Colonic mucosa (tissue), 4 donors: Measurements from ENCODE around the gene MUSTN1. TPM values are rescaled to one million over a fixed set of nuclear protein-coding genes. Genes with fewer than 3 reads are reported as not detected.

Experiments
- DNase-seq: peaks from one replicate; pipeline ENCODE4 v3.0.0-alpha.2; 2020
- H3K27ac ChIP-seq: fragments of 200-600 bp; one replicate; pipeline ENCODE4 v1.8.0; 2021
- H3K27me3 ChIP-seq: fragments of 200-600 bp; one replicate; pipeline ENCODE4 v1.8.0; 2021
- H3K36me3 ChIP-seq: fragments of 200-600 bp; one replicate; pipeline ENCODE4 v1.8.0; 2021
- H3K4me1 ChIP-seq: fragments of 200-600 bp; one replicate; pipeline ENCODE4 v1.8.0; 2021; ENCODE audit warnings: mild to moderate bottlenecking
- H3K4me3 ChIP-seq: fragments of 200-600 bp; one replicate; pipeline ENCODE4 v1.8.0; 2021
- H3K9ac ChIP-seq, 2 donors: one replicate each; pipeline ENCODE4 v1.7.0; 2013; ENCODE audit warnings: control low read depth in 2 of 2, low read depth in 2 of 2, low read length in 2 of 2
- H3K9me3 ChIP-seq: fragments of 200-600 bp; one replicate; pipeline ENCODE4 v1.8.0; 2021
- CTCF ChIP-seq: fragments of 200-600 bp; IDR thresholded peaks from one replicate; pipeline ENCODE4 v1.8.0; 2022; ENCODE audit warnings: antibody characterized with exemption, mild to moderate bottlenecking
- intact Hi-C: fragments of 100-400 bp; cut with DNase I; formaldehyde crosslinking; loops from one replicate; pipeline ENCODE4 v1.14.1; 2022
- total RNA-seq, 2 donors: library from RNA; stranded (reverse); fragmentation: NEBNext Ultra II Directional in 1 of 2; extraction: Animal tissue kit (Norgen Biotek cat#: 25700) in 1 of 2; gene quantifications; one replicate each; pipeline ENCODE4 v1.2.1, GENCODE V29; 2021
- donor health status: healthy.
- donor health status: DM: no; HTN: no; CAD: no.
- donor health status: DM: no; HTN: no; CAD: no.

MUSTN1 gene
- total RNA-seq, 2 donors from 2014 or later = 1.5 to 3.2 TPM

- no peaks in the 10 kb centered on the region for H3K9me3 ChIP-seq
- no peak for TF ChIP-seq CTCF
- H3K36me3 ChIP-seq = no peaks in the 10 kb centered on the region
- intact Hi-C loops = no loop called here
- no peak overlapping the region for H3K9ac ChIP-seq
- H3K4me3 ChIP-seq = no peak overlapping the region
- no peak overlapping the region for H3K27ac ChIP-seq
- H3K4me1 ChIP-seq = no peaks in the 10 kb centered on the region
- no peak for DNase-seq
- H3K27me3 ChIP-seq = no peaks in the 10 kb centered on the region
These were observed 44.8 kb upstream of the MUSTN1 start for GRCh38 chr3:52879581-52879980.

GRCh38 chr3:52879090-52879489, 44.3 kb upstream of the MUSTN1 start:
- Histone ChIP-seq H3K4me1 (no peaks in the 10 kb centered on the region), H3K9me3 (no peaks in the 10 kb centered on the region), H3K36me3 (no peaks in the 10 kb centered on the region), H3K27ac (no peak overlapping the region), H3K4me3 (no peak overlapping the region), H3K9ac (no peak overlapping the region), H3K27me3 (no peaks in the 10 kb centered on the region)
- DNase-seq = no peak
- intact Hi-C loops = no loop called here
- no peak for TF ChIP-seq CTCF

GRCh38 chr3:52877085-52877484, 42.3 kb upstream of the MUSTN1 start:
- H3K27me3 ChIP-seq = no peaks in the 10 kb centered on the region
- no peak overlapping the region for H3K4me3 ChIP-seq
- H3K9ac ChIP-seq = no peak overlapping the region
- no peaks in the 10 kb centered on the region for H3K36me3 ChIP-seq
- no peak for DNase-seq
- no peaks in the 10 kb centered on the region for H3K4me1 ChIP-seq
- TF ChIP-seq CTCF = no peak
- H3K27ac ChIP-seq = no peak overlapping the region
- no peaks in the 10 kb centered on the region for H3K9me3 ChIP-seq
- intact Hi-C loops = no loop called here

- H3K9ac ChIP-seq = no peak overlapping the region
- H3K27ac ChIP-seq = no peak overlapping the region
- H3K36me3 ChIP-seq = no peaks in the 10 kb centered on the region
- no peak overlapping the region for H3K4me3 ChIP-seq
- no peaks in the 10 kb centered on the region for H3K4me1 ChIP-seq
- H3K27me3 ChIP-seq = no peaks in the 10 kb centered on the region
- no peak for DNase-seq
- no peak for TF ChIP-seq CTCF
- no peaks in the 10 kb centered on the region for H3K9me3 ChIP-seq
- intact Hi-C loops = no loop called here
These were observed 40.2 kb upstream of the MUSTN1 start for GRCh38 chr3:52874864-52875587.

GRCh38 chr3:52874160-52874701, 39.4 kb upstream of the MUSTN1 start:
- H3K36me3 ChIP-seq = no peaks in the 10 kb centered on the region
- no peaks in the 10 kb centered on the region for H3K9me3 ChIP-seq
- no peak overlapping the region for H3K27ac ChIP-seq
- no peak overlapping the region for H3K4me3 ChIP-seq
- no peak for TF ChIP-seq CTCF
- no peak for DNase-seq
- intact Hi-C loops = no loop called here
- no peaks in the 10 kb centered on the region for H3K27me3 ChIP-seq
- H3K4me1 ChIP-seq = no peaks in the 10 kb centered on the region
- H3K9ac ChIP-seq = no peak overlapping the region
